ENCODE measurements around the gene VIT.

The VIT gene

GRCh38 chr2:36762764-36763490 is 66.4 kb downstream of the VIT start:
- no peak for DNase-seq (ENCODE audit: low read depth)
- H3K4me3 ChIP-seq (ENCODE audit: low read depth, low read length) = no peak overlapping the region
- no peak for TF ChIP-seq CTCF (conservative IDR thresholded peaks at IDR 0.05; ENCODE audit: low read depth, low read length)

- DNase-seq (ENCODE audit: low read depth) = no peak
- no peak for TF ChIP-seq CTCF (conservative IDR thresholded peaks at IDR 0.05; ENCODE audit: low read depth, low read length)
Measured at GRCh38 chr2:36769106-36769505, 72.6 kb downstream of the VIT start.

GRCh38 chr2:36770542-36771287 is 74.2 kb downstream of the VIT start:
- peak; percentile 66 for DNase-seq (ENCODE audit: low read depth)
- H3K4me3 ChIP-seq (ENCODE audit: low read depth, low read length) = no peak overlapping the region
- peak; percentile 76 for TF ChIP-seq CTCF (conservative IDR thresholded peaks at IDR 0.05; ENCODE audit: low read depth, low read length)

More at GRCh38 chr2:36769106-36769505, 72.6 kb downstream of the VIT start:
- H3K4me3 ChIP-seq (ENCODE audit: low read depth, low read length) = no peak overlapping the region

GRCh38 chr2:36771671-36772070 is 75.2 kb downstream of the VIT start:
- no peak overlapping the region for H3K4me3 ChIP-seq (ENCODE audit: low read depth, low read length)
- DNase-seq (ENCODE audit: low read depth) = no peak
- TF ChIP-seq CTCF (conservative IDR thresholded peaks at IDR 0.05; ENCODE audit: low read depth, low read length) = no peak

- H3K4me3 ChIP-seq (ENCODE audit: low read depth, low read length) = no peak overlapping the region
- DNase-seq (ENCODE audit: low read depth) = no peak
- no peak for TF ChIP-seq CTCF (conservative IDR thresholded peaks at IDR 0.05; ENCODE audit: low read depth, low read length)
Measured at GRCh38 chr2:36773947-36774346, 77.4 kb downstream of the VIT start.

GRCh38 chr2:36775261-36775660 is 78.8 kb downstream of the VIT start:
- no peak for TF ChIP-seq CTCF (conservative IDR thresholded peaks at IDR 0.05; ENCODE audit: low read depth, low read length)
- DNase-seq (ENCODE audit: low read depth) = no peak
- no peak overlapping the region for H3K4me3 ChIP-seq (ENCODE audit: low read depth, low read length)
